GM19468 (cell line): ENCODE measurements around the gene SRP68.

ENCODE experiments used
- ATAC-seq: cut with Tn5 transposase; IDR thresholded peaks from one replicate; pipeline ENCODE4 v1.9.1; 2021; ENCODE audit warnings: mild to moderate bottlenecking, moderate library complexity, moderate number of reproducible peaks; ENCODE audit not compliant: unreplicated experiment; ENCODE audit errors: extremely low read depth

SRP68 gene

DNA sequence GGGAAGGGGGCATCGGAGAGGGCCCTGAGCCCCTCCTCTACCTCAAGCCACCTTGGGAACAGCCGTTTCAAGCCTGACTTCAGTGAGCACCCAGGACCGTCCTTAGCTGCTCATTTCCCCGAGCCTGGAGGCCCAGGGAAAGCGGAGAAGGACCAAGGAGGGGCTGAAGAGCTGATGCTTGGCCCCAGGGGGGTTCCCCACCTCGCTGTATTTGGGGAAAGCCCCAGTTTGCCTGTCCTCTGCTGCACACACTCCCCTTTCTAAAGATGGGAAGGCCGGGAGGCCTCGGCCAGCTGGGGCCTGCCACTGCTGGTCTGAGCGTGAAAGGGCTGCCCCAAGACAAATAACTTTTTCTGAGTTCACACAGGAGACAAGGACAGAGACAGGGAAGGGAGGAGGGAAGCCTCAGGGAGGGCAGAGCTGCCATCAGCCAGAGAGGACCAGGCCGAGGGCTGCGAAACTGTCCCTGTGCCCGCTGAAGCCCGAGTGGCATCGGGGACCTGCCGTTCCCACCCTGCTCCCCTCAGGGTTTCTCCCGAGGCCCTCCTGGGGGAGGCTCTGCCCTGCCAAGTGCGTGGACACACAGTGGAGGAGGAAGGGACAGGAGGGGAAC, 18.3 kb upstream of the SRP68 start:
- no peak for ATAC-seq

DNA sequence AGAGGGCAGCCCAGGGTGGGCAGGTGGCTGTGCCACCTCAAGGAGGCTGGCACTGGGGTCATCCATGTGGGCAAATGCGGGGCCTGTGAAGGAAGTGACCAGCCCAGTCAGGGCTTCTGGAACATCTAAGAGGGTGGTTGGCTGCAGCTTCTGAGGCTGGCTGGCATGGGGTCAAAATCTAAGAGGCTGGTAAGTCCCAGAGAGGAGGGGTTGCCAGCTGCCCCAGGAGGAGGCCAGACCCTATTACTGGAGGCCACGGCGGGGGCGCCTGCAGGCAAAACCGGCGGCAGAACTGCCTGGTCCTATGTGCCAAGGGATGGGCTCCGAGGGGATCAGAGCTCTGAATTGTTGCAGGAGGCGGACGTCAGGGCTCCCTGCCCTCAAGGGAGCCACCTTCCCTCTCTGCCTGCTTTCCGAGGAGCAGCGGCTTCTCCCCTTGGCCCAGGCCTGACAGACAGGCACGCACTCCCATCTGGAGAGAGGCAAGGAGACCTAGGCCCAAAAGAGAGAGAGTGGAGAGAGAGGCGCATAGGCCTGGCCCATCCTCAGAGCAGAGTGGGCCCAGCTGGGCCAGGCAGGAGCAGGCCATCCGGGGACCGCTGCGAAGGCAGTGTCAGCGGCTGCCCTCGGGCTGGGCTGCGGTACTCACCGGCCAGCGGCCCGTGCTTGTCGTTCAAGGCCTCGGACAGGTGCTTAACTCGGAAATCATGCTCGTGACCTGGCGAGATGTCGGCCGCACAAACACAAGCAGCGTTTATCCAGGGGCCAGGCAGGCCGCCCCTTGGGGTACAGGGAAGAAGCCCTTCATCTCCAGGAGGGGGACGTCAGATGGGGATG, 17.6 kb upstream of the SRP68 start:
- no peak for ATAC-seq

- no peak for ATAC-seq
Observed at GRCh38 chr17:76088868-76089576, 16.7 kb upstream of the SRP68 start.

GRCh38 chr17:76088041-76088867, 15.9 kb upstream of the SRP68 start:
- ATAC-seq: no peak

- ATAC-seq: no peak
Observed at GRCh38 chr17:76087531-76087930, 15.2 kb upstream of the SRP68 start.

DNA sequence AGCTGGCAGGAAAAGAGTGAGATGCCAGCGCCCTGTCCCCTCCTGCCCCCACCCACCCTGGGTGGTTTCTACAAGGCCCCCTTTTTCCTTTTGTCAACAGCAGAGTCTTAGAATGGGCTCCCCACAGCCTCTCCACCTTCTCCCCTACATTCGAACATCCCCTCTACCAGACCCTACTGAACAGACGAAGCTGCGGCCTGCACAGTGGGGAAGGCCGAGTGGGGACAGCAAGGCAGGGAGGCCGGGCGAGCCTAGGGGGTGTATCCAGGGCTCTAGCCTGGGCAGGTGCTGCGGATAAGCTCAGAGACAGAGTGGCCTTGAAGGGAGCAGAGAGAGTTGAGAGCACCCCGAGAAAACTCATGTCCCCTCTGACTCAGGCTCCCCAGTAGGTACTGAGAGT, 14.1 kb upstream of the SRP68 start:
- ATAC-seq: no peak

- ATAC-seq: no peak
Observed at GRCh38 chr17:76085731-76086366, 13.5 kb upstream of the SRP68 start.

DNA sequence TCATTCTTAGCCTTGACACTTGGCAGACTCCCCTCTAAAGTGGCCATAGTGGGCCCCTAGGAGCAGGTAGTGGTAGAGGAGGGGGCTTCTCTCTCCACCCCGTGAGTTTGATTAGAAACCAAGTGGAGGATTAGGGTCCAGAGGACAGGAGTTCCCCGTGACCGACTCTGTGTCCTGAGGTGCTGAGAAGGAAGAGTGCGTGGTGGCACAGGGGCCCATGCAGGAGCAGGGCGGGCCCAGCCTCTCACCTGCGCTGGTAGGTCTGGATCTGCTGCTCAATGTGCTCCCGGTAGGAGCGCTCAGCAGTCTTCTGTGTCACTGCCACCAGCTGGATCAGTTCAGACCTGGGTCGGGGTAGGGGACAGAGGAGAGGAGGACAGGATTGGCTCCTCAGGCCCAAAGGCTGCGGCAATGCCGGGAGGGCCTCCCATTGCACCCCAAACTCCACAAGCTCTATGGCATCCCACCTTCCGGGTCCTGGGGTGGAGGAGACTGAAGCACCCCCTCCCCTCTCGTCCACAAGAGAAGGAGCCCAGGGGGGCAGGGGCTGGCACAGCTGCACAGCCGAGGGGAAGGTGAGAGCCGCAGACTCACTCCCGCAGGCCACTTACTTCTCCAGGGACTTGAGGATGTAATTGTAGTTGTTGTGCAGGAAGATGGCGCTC, 12.9 kb upstream of the SRP68 start:
- no peak for ATAC-seq

DNA sequence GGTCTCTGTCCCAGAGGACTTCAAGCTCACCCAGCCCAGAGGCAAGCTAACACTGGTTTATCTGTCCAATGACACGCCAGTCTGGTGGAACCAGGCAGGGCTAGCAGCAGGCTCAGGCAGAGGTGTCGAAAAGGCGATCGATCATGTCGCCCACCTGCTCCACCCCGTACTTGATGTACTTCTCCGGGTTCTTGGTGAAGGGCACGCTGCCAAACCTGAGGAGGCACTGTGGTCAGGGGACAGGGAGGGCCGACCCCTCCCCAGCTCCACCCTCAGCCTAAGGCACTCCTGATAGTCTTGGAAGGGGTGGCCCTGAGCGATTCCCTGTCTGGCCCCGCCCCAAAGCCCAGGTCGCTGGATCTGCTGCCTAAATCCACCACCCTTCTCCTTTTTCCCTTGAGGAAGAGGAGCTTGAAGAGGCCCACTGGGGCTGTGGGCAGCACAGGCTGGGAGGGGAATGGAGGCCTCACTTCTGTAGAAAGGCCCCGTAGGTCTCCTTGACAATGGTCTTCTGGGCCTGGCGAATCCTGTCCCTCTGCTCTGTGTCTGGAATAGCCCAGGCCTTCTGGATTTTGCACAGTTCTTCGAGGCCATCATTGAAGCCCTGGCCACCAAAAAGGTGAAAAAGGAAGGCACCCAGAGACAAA, 11.3 kb upstream of the SRP68 start:
- ATAC-seq: no peak

DNA sequence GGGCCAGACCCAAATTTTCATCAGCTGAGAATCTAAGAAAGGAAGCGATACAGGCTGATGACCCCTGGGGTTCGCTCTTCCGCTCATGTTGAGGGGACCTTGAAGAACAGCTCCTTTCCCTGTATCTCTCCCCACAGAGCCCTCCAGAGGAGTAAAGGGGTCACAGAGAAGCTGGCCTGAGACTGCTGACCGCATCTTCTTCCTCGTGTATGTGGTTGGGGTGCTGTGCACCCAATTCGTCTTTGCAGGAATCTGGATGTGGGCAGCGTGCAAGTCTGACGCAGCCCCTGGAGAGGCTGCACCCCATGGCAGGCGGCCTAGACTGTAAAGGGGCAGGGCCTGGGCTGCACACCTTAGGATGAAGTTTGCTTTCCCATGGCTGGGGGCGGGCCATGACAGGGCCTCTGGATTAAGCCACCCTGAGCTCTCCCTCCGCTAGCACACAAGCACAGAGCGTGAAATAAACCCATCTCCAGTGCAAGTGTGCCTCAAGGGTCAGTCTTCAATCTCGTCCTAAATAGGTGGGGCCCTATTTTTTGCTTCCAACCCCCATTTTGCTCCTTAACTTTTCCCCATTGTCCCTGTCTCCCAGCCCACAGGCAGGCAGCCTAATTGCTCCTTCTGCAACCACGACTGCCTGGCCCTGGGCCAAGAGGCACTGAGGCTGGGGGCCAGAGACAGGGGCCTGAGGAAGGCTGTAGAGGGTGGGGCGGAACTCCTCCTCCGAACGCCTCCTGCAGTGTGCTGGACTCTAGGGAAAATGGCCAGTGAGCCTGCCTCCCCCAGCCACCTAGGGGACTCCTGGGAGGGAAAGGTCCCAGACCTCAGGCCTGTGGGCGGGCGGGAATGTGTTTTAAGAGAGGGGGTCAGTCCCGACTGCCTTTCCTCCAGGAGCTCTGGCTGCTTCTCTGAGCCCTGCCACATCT, 10.3 kb upstream of the SRP68 start:
- ATAC-seq: no peak

GRCh38 chr17:76081295-76082210, 9.2 kb upstream of the SRP68 start:
- ATAC-seq: no peak

- no peak for ATAC-seq
Observed at GRCh38 chr17:76080768-76081287, 8.5 kb upstream of the SRP68 start.

DNA sequence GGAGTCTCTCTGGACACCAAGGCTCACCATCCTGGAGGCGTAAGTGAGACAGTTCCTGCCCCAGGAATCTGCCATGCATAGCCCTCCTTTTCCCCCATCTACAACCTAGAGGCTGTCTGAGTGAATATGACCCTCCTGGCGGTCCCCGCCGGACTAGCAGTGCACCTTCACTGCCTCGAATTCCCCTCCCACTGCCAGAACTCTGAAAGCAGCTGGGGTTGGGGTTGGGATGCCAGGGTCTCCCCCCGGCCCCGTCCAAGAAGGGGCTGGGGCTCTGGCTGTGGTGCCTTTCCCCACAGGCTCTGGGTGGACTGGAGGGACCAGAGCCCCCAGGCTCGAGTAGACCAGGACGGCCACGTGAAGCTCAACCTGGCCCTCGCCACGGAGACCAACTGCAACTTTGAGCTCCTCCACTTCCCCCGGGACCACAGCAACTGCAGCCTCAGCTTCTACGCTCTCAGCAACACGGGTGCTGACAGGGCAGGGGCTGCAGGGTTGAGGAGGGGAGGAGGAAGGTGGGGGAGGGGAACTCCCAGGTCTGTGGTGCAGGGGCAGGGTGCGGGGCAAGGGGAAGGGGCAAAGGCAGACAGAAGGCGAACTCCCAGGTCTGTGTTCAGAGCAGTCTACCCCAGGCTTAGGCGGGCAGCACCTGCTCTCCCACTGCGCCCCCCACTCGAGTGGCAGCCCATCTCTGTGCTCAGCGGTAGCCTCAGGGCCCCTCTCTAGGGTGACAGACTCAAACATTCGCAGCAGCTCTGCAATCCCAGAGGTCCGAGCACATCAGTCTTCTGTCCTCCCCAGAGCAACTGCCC, 7.8 kb upstream of the SRP68 start:
- ATAC-seq: no peak

GRCh38 chr17:76079535-76079955, 7.2 kb upstream of the SRP68 start:
- ATAC-seq: no peak

DNA sequence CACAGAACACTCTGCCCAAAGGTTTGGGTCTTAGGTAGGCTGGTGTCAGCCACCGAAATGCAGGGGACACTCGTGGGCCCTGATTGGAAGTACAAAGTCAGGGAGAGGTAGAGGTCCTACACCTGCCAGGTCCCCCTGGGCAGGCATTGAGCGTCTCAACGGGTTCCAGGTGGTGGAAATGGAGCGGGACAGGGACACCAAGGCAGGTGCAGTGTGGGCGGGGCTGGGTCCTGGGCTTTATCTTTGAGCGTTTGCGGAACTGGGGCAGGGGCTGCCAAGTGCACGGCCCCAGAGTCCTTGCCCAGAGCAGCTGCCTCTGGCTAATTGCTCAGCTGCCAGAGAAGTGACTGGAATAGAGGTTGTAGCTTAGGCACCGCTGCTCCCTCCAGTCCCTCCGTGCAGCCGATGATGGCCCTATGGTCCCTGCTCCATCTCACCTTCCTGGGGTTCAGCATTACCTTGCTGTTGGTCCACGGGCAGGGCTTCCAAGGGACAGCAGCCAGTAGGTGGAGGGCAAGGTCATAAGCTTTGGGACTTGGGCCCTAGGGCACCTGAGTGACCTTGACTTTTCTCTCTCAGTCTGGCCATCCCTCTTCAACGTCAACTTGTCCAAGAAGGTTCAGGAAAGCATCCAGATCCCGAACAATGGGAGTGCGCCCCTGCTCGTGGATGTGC, 6.7 kb upstream of the SRP68 start, which contains the start of gene ZACN:
ZACN (plus strand) TSS at position 323 of the 675 bp plus-strand sequence; CDS start at position 406, 83 bp downstream.
- no peak for ATAC-seq
